Fibroblast of upper back skin (primary cell): ENCODE measurements around the gene CAMTA1.

Experiments
- DNase-seq: peaks from one replicate; pipeline ENCODE4 v3.0.0-alpha.2; 2013

The CAMTA1 gene

GRCh38 chr1:7269525-7269924 lies 484.3 kb downstream of the CAMTA1 start:
- DNase-seq = no peak

- no peak for DNase-seq
These were observed 489.0 kb downstream of the CAMTA1 start for GRCh38 chr1:7274256-7274655.

- no peak for DNase-seq
These were observed 492.8 kb downstream of the CAMTA1 start for GRCh38 chr1:7278045-7278444.

GRCh38 chr1:7278827-7279765 lies 493.8 kb downstream of the CAMTA1 start:
- no peak for DNase-seq

GRCh38 chr1:7279769-7280168 lies 494.5 kb downstream of the CAMTA1 start:
- no peak for DNase-seq

GRCh38 chr1:7280347-7280960 lies 495.2 kb downstream of the CAMTA1 start:
- no peak for DNase-seq

- DNase-seq = peak; percentile 89
These were observed 496.6 kb downstream of the CAMTA1 start for GRCh38 chr1:7281821-7282220.

GRCh38 chr1:7284839-7285435 lies 499.7 kb downstream of the CAMTA1 start:
- no peak for DNase-seq

- DNase-seq = no peak
These were observed 500.7 kb downstream of the CAMTA1 start for GRCh38 chr1:7285856-7286454.

GRCh38 chr1:7287013-7287412 lies 501.8 kb downstream of the CAMTA1 start:
- no peak for DNase-seq

GRCh38 chr1:7288992-7289391 lies 503.7 kb downstream of the CAMTA1 start:
- no peak for DNase-seq

GRCh38 chr1:7289694-7290093 lies 504.4 kb downstream of the CAMTA1 start:
- no peak for DNase-seq

GRCh38 chr1:7290971-7291970 lies 506.0 kb downstream of the CAMTA1 start:
- DNase-seq = peak; percentile 67

GRCh38 chr1:7292036-7292681 lies 506.9 kb downstream of the CAMTA1 start:
- DNase-seq = peak; percentile 35

- DNase-seq = no peak
These were observed 507.6 kb downstream of the CAMTA1 start for GRCh38 chr1:7292714-7293419.

GRCh38 chr1:7293702-7294629 lies 508.7 kb downstream of the CAMTA1 start:
- no peak for DNase-seq

- no peak for DNase-seq
These were observed 509.4 kb downstream of the CAMTA1 start for GRCh38 chr1:7294636-7295035.

- DNase-seq = no peak
These were observed 510.7 kb downstream of the CAMTA1 start for GRCh38 chr1:7295946-7296345.

- DNase-seq = no peak
These were observed 511.7 kb downstream of the CAMTA1 start for GRCh38 chr1:7296968-7297367.

- peak; percentile 38 for DNase-seq
These were observed 512.9 kb downstream of the CAMTA1 start for GRCh38 chr1:7298145-7298544.
